ENCODE results near the gene ENDOV.

The ENDOV gene

GRCh38 chr17:80460429-80460834 lies 45.5 kb downstream of the ENDOV start:
- no peaks in the 10 kb centered on the region for H3K9me3 ChIP-seq (ENCODE audit: severe bottlenecking)
- no peak overlapping the region for H3K4me3 ChIP-seq (ENCODE audit: low read depth, low read length)
- no peaks in the 10 kb centered on the region for H3K27me3 ChIP-seq (ENCODE audit: insufficient read depth, low read depth, severe bottlenecking)
- no peak for DNase-seq
- no peak for TF ChIP-seq CTCF (IDR thresholded peaks at IDR 0.05; ENCODE audit: low read depth, low read length)
- H3K27ac ChIP-seq, result no peak overlapping the region
- no peaks in the 10 kb centered on the region; the same call in 1 of the 2 replicates for H3K36me3 ChIP-seq

- DNase-seq, result no peak
- peak overlapping the region; percentile 3; the same call in 1 of the 2 replicates for H3K27ac ChIP-seq
- TF ChIP-seq CTCF (IDR thresholded peaks at IDR 0.05; ENCODE audit: low read depth, low read length), result no peak
- H3K36me3 ChIP-seq, result peaks cover 10% of the 10 kb centered on the region
- H3K27me3 ChIP-seq (ENCODE audit: insufficient read depth, low read depth, severe bottlenecking), result no peaks in the 10 kb centered on the region
- H3K4me3 ChIP-seq (ENCODE audit: low read depth, low read length), result no peak overlapping the region
- no peaks in the 10 kb centered on the region for H3K9me3 ChIP-seq (ENCODE audit: severe bottlenecking)
Measured at GRCh38 chr17:80461528-80462160, 46.7 kb downstream of the ENDOV start.

- no peak overlapping the region for H3K27ac ChIP-seq
- H3K9me3 ChIP-seq (ENCODE audit: severe bottlenecking), result no peaks in the 10 kb centered on the region
- H3K27me3 ChIP-seq (ENCODE audit: insufficient read depth, low read depth, severe bottlenecking), result no peaks in the 10 kb centered on the region
- H3K36me3 ChIP-seq, result peaks cover 29% of the 10 kb centered on the region
- DNase-seq, result no peak
- TF ChIP-seq CTCF (IDR thresholded peaks at IDR 0.05; ENCODE audit: low read depth, low read length), result no peak
- H3K4me3 ChIP-seq (ENCODE audit: low read depth, low read length), result no peak overlapping the region
Measured at GRCh38 chr17:80463784-80464400, 48.9 kb downstream of the ENDOV start.

GRCh38 chr17:80464486-80464885 lies 49.5 kb downstream of the ENDOV start:
- Histone ChIP-seq H3K36me3 (peaks cover 35% of the 10 kb centered on the region), H3K9me3 (ENCODE audit: severe bottlenecking) (no peaks in the 10 kb centered on the region), H3K4me3 (ENCODE audit: low read depth, low read length) (no peak overlapping the region), H3K27me3 (ENCODE audit: insufficient read depth, low read depth, severe bottlenecking) (no peaks in the 10 kb centered on the region), H3K27ac (no peak overlapping the region)
- TF ChIP-seq CTCF (IDR thresholded peaks at IDR 0.05; ENCODE audit: low read depth, low read length), result no peak
- DNase-seq, result no peak

DNA sequence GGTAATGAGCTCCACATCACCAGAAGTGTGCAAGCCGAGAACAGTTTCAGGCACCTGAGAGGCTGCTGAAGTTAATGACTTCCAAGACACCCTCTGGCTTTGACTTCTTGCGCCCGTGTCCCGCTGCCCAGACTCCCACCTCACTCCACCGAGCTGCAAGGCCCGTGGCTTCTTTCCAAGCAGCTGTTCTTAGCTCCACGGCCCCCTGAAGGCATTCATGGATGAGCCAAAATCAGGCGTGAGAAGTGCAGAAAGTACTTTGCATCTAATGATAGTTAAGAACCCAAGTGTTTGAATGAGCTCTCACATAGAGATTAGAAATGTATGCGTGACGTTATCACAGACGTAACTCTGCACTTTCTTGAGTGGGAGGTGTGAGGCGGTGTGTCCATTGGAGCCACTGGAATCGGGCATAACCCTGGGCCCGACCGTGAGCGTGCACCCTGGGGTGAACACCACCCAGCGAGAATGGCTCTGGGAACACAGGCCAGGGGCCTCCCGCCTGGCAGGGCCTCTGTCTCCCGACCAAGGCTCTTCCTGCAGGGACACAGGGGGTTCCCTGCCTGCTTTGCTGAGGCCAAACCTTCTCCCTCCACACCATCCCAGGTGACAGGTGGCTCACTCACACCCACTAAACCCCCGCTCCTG lies 50.5 kb downstream of the ENDOV start:
- Histone ChIP-seq H3K27ac (peak overlapping the region; percentile 26; the same call in 1 of the 2 replicates), H3K9me3 (ENCODE audit: severe bottlenecking) (no peaks in the 10 kb centered on the region), H3K36me3 (peaks cover 44% of the 10 kb centered on the region), H3K4me3 (ENCODE audit: low read depth, low read length) (no peak overlapping the region), H3K27me3 (ENCODE audit: insufficient read depth, low read depth, severe bottlenecking) (no peaks in the 10 kb centered on the region)
- no peak for TF ChIP-seq CTCF (IDR thresholded peaks at IDR 0.05; ENCODE audit: low read depth, low read length)
- no peak for DNase-seq
